PC-3 (cell line): Measurements from ENCODE around the gene CDH13. TPM values are rescaled to one million over a fixed set of nuclear protein-coding genes. Genes with fewer than 3 reads are reported as not detected.

Experiments used
- ATAC-seq: fragments of 200-7000 bp; cut with Tn5 transposase; 2 replicates; pipeline ENCODE4 v1.9.1; 2020; ENCODE audit warnings: mild to moderate bottlenecking, moderate library complexity
- BruUV-seq: library from RNA; stranded (reverse); fragments of 400-500 nt; replicated peaks from 2 replicates; lab custom pipeline; 2021; lab: Mats Ljungman, UMichigan
- CTCF ChIA-PET: fragments of 300-600 bp; sonication (Branson Sonifier 250); formaldehyde crosslinking; loops from one replicate; lab custom pipeline; 2022; ENCODE audit warnings: antibody characterized with exemption; lab: Charles Lee
- POLR2A ChIA-PET: fragments of 300-600 bp; sonication (Branson Sonifier 250); formaldehyde crosslinking; loops from one replicate; lab custom pipeline; 2022; ENCODE audit warnings: antibody characterized with exemption; ENCODE audit not compliant: unreplicated experiment; lab: Charles Lee
- DNase-seq: peaks from one replicate; pipeline ENCODE4 v3.0.0-alpha.2; 2015
- H2AFZ ChIP-seq: fragments of 300-600 bp; sonication (generic); 2 replicates; pipeline ENCODE4 v1.6.0; 2016; ENCODE audit warnings: antibody characterized with exemption, low read length
- H3F3A ChIP-seq: fragments of 300-600 bp; sonication (generic); one replicate; pipeline ENCODE4 v1.6.0; 2017; ENCODE audit warnings: antibody characterized with exemption, low read length, control low read depth, mild to moderate bottlenecking; ENCODE audit not compliant: unreplicated experiment
- H3K27ac ChIP-seq: fragments of 300-600 bp; sonication (generic); 2 replicates; pipeline ENCODE4 v1.5.1; 2016; ENCODE audit warnings: mild to moderate bottlenecking, low read length
- H3K27me3 ChIP-seq: fragments of 300-600 bp; sonication (generic); 2 replicates; pipeline ENCODE4 v1.6.1; 2016; ENCODE audit warnings: low read length, mixed read lengths
- H3K36me3 ChIP-seq: fragments of 300-600 bp; sonication (generic); 2 replicates; pipeline ENCODE4 v1.6.1; 2016; ENCODE audit warnings: low read depth, mixed run types, low read length, mixed read lengths
- H3K4me1 ChIP-seq: fragments of 300-600 bp; sonication (generic); 2 replicates; pipeline ENCODE4 v1.5.1; 2016; ENCODE audit warnings: low read length; ENCODE audit not compliant: insufficient read depth
- H3K4me2 ChIP-seq: fragments of 300-600 bp; sonication (generic); 2 replicates; pipeline ENCODE4 v1.6.0; 2016; ENCODE audit warnings: low read length
- H3K4me3 ChIP-seq: fragments of 300-600 bp; sonication (generic); 2 replicates; pipeline ENCODE4 v1.5.1; 2016; ENCODE audit warnings: mild to moderate bottlenecking, low read length, mixed read lengths
- H3K79me2 ChIP-seq: fragments of 300-600 bp; sonication (generic); 2 replicates; pipeline ENCODE4 v1.6.1; 2017; ENCODE audit warnings: low read length, mixed read lengths
- H3K9ac ChIP-seq: fragments of 300-600 bp; sonication (generic); 2 replicates; pipeline ENCODE4 v1.6.0; 2016; ENCODE audit warnings: mild to moderate bottlenecking, low read length
- H3K9me2 ChIP-seq: fragments of 300-600 bp; sonication (generic); replicated peaks from 2 replicates; pipeline ENCODE4 v1.6.1; 2016; ENCODE audit warnings: mixed run types, low read length, mixed read lengths
- H3K9me3 ChIP-seq: fragments of 300-600 bp; sonication (generic); 2 replicates; pipeline ENCODE4 v1.6.1; 2016; ENCODE audit warnings: low read length, mixed read lengths
- H4K20me1 ChIP-seq: fragments of 300-600 bp; sonication (generic); 2 replicates; pipeline ENCODE4 v1.6.1; 2016; ENCODE audit warnings: low read length, mixed read lengths
- EZH2 ChIP-seq: fragments of 300-600 bp; sonication (generic); IDR thresholded peaks from one replicate; pipeline ENCODE4 v1.6.1; 2017; ENCODE audit warnings: antibody characterized with exemption, mild to moderate bottlenecking, low read length; ENCODE audit not compliant: unreplicated experiment
- EZH2phosphoT487 ChIP-seq: fragments of 300-600 bp; sonication (generic); IDR thresholded peaks from 2 replicates; pipeline ENCODE4 v1.6.1; 2018; ENCODE audit warnings: mild to moderate bottlenecking, antibody characterized with exemption, low read length, borderline replicate concordance
- intact Hi-C: fragments of 100-400 bp; cut with micrococcal nuclease; formaldehyde crosslinking; loops from 2 replicates; pipeline ENCODE4 v1.9.0; 2023
- total RNA-seq: library from RNA; depleted of rRNA; stranded (reverse); fragments of >200 nt; gene quantifications from 2 replicates; pipeline ENCODE4 v1.2.3, GENCODE V29; 2014
- TF ChIP-seq, protein P1 (sequence below): fragments of 300-600 bp; sonication (generic); conservative IDR thresholded peaks from 2 replicates; pipeline ENCODE4 v1.5.1; 2017; ENCODE audit warnings: antibody characterized with exemption, low read depth, mild to moderate bottlenecking, low read length

CDH13 gene
- total RNA-seq, 1 experiment from 2014 or later: 0.36 TPM

DNA sequence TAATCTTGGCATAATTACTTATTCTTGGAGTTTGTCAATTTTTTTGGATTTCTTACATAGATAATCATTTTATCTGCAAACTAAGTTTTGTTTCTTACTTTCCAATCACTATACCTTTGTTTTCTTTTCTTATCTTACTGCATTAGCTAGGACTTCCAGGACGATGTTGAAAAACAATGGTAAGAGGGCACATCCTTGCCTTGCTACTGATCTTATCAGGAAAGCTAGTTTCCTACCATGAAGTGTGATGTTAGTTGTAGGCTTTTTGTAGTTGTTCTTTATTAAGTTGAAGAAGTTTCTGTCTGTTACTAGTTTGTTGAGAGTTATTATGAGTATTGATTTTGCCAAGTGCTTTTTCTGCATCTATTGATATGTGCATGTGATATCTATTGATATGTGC lies 31.0 kb downstream of the CDH13 start:
- DNase-seq (no peak), ATAC-seq (no peak)
- H3K27ac ChIP-seq: no peak overlapping the region
- ChIA-PET POLR2A (no interaction called here), CTCF (no interaction called here)
- H3K9me3 ChIP-seq: no peaks in the 10 kb centered on the region
- TF ChIP-seq EZH2phosphoT487 (no peak), EZH2 (no peak)
- TF ChIP-seq, protein P1, sequence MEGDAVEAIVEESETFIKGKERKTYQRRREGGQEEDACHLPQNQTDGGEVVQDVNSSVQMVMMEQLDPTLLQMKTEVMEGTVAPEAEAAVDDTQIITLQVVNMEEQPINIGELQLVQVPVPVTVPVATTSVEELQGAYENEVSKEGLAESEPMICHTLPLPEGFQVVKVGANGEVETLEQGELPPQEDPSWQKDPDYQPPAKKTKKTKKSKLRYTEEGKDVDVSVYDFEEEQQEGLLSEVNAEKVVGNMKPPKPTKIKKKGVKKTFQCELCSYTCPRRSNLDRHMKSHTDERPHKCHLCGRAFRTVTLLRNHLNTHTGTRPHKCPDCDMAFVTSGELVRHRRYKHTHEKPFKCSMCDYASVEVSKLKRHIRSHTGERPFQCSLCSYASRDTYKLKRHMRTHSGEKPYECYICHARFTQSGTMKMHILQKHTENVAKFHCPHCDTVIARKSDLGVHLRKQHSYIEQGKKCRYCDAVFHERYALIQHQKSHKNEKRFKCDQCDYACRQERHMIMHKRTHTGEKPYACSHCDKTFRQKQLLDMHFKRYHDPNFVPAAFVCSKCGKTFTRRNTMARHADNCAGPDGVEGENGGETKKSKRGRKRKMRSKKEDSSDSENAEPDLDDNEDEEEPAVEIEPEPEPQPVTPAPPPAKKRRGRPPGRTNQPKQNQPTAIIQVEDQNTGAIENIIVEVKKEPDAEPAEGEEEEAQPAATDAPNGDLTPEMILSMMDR: no peak
- no peaks in the 10 kb centered on the region for H3F3A ChIP-seq
- intact Hi-C loops: no loop called here
- no peaks in the 10 kb centered on the region for H3K9me2 ChIP-seq
- peaks cover 18% of the 10 kb centered on the region for H3K27me3 ChIP-seq
- no peaks in the 10 kb centered on the region for H4K20me1 ChIP-seq
- H3K4me3 ChIP-seq: no peak overlapping the region
- no TSS peak for BruUV-seq
- no peak overlapping the region for H2AFZ ChIP-seq
- H3K9ac ChIP-seq: no peak overlapping the region
- H3K4me1 ChIP-seq: peaks cover 19% of the 10 kb centered on the region
- H3K36me3 ChIP-seq: no peaks in the 10 kb centered on the region
- H3K4me2 ChIP-seq: no peak overlapping the region
- no peaks in the 10 kb centered on the region for H3K79me2 ChIP-seq

DNA sequence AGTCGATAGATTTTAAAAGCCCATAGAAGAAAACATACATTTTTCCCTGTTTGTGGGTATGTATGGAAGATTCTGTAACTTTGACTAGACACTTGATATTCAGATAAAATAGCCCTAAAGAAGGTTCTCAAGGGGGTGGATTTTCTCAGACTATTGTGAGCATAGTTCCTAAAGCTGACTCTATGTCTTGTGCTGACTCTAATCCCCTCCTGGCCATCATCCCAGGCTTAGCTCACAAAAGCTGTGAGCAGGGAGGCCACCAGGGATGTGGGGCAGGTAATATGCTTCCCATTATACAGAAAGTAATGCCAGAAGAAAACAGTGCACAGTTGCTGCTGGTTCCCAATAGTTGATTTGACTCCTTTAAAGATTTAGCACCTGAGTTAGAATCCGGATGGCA lies 32.0 kb downstream of the CDH13 start:
- DNase-seq: no peak
- H3F3A ChIP-seq: no peaks in the 10 kb centered on the region
- no peak for TF ChIP-seq EZH2phosphoT487
- no peaks in the 10 kb centered on the region for H4K20me1 ChIP-seq
- no peak for ATAC-seq
- H3K9me3 ChIP-seq: no peaks in the 10 kb centered on the region
- peaks cover 21% of the 10 kb centered on the region for H3K27me3 ChIP-seq
- ChIA-PET POLR2A (no interaction called here), CTCF (no interaction called here)
- H3K4me1 ChIP-seq: peaks cover 9% of the 10 kb centered on the region
- H3K4me2 ChIP-seq: no peak overlapping the region
- no peak overlapping the region for H3K27ac ChIP-seq
- H3K9me2 ChIP-seq: no peaks in the 10 kb centered on the region
- no peaks in the 10 kb centered on the region for H3K79me2 ChIP-seq
- H3K4me3 ChIP-seq: no peak overlapping the region
- no peaks in the 10 kb centered on the region for H3K36me3 ChIP-seq
- no TSS peak for BruUV-seq
- intact Hi-C loops: no loop called here
- H2AFZ ChIP-seq: no peak overlapping the region
- no peak overlapping the region for H3K9ac ChIP-seq

DNA sequence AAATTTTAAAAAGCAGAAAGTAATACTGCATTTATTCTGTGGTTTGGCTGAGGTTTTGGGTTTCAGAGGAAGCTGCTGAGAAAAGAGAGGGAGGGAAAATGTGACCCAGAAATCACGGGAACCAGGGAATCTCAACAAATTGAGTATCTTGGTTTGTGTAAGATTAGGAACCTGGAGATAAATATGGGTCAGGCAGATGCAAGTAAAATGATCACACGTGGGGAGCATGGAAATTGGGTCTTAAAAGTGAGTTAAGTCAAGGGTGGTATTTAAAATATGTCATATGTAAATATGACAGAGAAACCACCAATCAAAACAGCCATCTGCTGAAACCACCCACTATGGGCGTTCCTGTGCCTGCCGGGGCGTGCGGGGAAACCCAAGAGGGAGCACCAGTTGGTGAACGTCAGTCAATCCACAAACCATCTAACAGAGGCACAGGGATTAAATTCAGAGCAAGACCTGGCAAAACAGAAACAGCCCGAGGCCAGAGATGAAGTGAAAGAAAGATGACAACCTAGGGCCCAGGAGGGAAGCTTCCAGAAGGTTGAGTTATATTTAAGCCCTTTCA lies 33.4 kb downstream of the CDH13 start:
- no peaks in the 10 kb centered on the region for H3K79me2 ChIP-seq
- ChIA-PET POLR2A (no interaction called here), CTCF (no interaction called here)
- TF ChIP-seq, protein P1: no peak
- no peak for TF ChIP-seq EZH2phosphoT487
- no peak for ATAC-seq
- DNase-seq: no peak
- no peaks in the 10 kb centered on the region for H4K20me1 ChIP-seq
- no peaks in the 10 kb centered on the region for H3F3A ChIP-seq
- H3K4me1 ChIP-seq: no peaks in the 10 kb centered on the region
- H3K9ac ChIP-seq: no peak overlapping the region
- no peak overlapping the region for H3K27ac ChIP-seq
- H3K4me3 ChIP-seq: no peak overlapping the region
- H3K4me2 ChIP-seq: no peak overlapping the region
- H3K9me2 ChIP-seq: no peaks in the 10 kb centered on the region
- BruUV-seq: no TSS peak
- intact Hi-C loops: no loop called here
- peaks cover 26% of the 10 kb centered on the region for H3K27me3 ChIP-seq
- no peaks in the 10 kb centered on the region for H3K9me3 ChIP-seq
- H2AFZ ChIP-seq: no peak overlapping the region
- H3K36me3 ChIP-seq: no peaks in the 10 kb centered on the region
